ENCODE measurements around the gene FAM83G.

FAM83G gene

DNA sequence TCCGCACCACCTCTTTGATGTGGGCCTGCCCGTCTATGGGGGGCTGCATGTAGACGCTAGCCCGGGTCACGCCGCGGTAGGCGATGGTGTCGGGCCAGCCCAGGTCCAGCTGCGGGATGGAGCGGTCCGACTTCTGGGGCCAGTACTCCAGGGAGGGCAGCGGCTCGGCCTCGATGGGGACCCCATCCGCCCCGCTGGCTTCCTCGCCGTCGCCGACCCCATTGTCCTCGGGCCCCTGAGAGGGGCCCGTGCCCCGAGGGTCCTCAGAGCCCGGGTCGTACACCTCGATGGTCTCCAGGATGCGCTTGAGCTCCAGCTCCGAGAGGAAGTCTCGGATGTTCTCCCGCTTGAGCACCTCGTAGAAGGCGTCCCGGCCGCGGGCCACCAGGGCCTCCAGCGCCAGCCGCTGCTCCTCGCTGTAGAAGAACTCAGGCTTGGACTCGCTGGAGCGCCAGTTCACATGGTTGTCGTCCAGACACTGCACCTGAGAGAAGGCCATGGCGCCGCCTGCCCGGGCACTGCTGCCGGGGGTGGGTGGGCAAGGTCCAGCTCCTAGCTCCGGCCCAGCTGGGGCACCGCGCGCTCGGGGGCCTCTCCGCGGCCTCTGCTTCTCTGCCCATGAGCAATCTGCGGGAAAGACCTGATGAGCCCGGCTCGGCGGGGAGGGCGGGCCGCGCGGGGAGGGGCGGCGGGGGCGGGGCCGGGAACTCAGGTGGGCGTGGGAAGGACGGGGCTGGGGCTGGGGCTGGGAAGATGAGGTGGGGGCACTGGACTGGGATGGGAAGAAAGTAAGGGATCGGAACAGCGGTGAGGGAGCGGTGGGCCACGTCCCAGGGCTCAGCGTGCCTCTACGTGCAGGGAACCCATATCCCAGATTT lies 782 bp downstream of the FAM83G start:
- H3K36me3 Mint-ChIP-seq (ENCODE audit: low read depth), result no peaks in the 10 kb centered on the region
- H3K27ac Mint-ChIP-seq, result no peak overlapping the region
- H3K27me3 Mint-ChIP-seq (ENCODE audit: low read depth, poor library complexity), result peaks cover 21% of the 10 kb centered on the region
- TF ChIP-seq, protein P1, sequence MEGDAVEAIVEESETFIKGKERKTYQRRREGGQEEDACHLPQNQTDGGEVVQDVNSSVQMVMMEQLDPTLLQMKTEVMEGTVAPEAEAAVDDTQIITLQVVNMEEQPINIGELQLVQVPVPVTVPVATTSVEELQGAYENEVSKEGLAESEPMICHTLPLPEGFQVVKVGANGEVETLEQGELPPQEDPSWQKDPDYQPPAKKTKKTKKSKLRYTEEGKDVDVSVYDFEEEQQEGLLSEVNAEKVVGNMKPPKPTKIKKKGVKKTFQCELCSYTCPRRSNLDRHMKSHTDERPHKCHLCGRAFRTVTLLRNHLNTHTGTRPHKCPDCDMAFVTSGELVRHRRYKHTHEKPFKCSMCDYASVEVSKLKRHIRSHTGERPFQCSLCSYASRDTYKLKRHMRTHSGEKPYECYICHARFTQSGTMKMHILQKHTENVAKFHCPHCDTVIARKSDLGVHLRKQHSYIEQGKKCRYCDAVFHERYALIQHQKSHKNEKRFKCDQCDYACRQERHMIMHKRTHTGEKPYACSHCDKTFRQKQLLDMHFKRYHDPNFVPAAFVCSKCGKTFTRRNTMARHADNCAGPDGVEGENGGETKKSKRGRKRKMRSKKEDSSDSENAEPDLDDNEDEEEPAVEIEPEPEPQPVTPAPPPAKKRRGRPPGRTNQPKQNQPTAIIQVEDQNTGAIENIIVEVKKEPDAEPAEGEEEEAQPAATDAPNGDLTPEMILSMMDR (IDR thresholded peaks at IDR 0.05), result no peak
- H3K4me3 Mint-ChIP-seq, result peak overlapping the region; percentile 82
- DNase-seq, result peak; percentile 58
- H3K9me3 Mint-ChIP-seq, result peaks cover 14% of the 10 kb centered on the region
- peaks cover 24% of the 10 kb centered on the region for H3K4me1 Mint-ChIP-seq

DNA sequence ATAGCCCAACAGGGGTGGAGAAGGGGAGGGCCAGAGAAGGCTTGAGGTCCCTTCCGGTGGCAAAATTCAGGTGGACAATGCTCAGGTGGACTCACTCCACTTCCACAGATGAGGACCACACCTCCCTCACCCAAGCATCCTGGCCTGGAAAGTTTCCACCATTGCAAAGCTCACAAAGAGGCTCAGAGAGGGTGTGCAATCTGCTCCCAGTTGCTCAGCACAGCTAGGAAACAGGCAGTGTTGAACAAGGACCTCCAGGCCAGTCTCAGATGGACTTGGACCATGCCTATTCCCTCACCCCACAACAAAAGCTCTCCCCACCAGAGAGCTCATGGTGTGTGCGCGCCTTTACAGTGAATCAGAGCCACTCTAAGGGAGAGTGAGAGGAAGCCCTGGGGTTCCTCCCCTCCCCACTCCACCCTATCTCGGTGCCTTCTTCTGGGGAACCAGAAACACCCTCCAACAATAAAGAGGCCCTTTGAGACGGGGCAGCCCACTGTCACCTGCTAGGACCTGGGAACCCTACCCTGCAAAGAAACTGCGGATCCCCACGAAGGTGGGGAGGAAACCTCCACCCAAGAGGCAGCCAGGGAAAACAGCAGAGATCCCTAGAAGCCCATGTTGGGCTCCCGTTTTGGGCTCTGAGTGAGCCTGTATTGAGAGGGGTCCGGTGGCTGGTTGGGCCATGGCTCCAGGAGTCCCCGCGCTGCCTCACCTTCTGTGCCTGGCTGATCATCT lies 1.6 kb downstream of the FAM83G start:
- Mint-ChIP-seq H3K36me3 (ENCODE audit: low read depth) (no peaks in the 10 kb centered on the region), H3K9me3 (peaks cover 14% of the 10 kb centered on the region), H3K4me1 (peaks cover 24% of the 10 kb centered on the region), H3K4me3 (peak overlapping the region; percentile 82), H3K27me3 (ENCODE audit: low read depth, poor library complexity) (peaks cover 21% of the 10 kb centered on the region), H3K27ac (no peak overlapping the region)
- no peak for DNase-seq
- TF ChIP-seq, protein P1 (IDR thresholded peaks at IDR 0.05), result no peak

DNA sequence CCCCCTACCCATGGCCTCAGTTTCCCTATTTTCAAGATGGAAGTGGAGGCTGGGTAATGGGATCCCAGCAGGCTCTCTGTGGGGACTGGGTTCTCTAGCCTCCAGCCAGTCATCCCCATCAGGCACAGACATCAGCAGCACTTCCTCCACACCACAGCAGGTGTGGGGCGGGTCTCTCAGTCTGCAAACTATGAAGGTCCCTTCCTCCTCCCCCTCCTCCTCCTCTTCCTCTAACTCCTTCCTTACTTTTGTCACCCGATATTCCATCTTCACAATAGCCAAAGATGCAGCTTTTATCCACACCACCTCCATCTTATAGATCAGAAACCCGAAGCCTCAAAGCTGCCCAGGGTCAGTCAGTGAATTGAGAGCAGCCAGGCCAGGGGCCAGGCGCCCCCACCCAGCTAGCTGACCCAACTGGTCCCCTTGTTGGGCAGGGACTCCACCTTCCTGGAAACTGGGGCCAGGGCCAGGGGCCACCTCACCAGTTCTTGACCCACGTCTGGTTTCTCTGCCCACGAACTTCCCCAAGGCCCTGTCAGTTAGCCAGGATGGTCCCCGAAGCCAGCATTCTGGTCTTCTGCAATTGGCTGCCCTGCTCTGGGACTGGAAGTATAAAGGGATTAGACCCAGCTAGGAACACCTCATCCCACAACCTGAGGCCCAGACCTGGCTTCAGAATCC lies 2.5 kb downstream of the FAM83G start:
- TF ChIP-seq, protein P1 (IDR thresholded peaks at IDR 0.05), result no peak
- peak overlapping the region; percentile 5 for H3K4me3 Mint-ChIP-seq
- H3K9me3 Mint-ChIP-seq, result peaks cover 8% of the 10 kb centered on the region

DNA sequence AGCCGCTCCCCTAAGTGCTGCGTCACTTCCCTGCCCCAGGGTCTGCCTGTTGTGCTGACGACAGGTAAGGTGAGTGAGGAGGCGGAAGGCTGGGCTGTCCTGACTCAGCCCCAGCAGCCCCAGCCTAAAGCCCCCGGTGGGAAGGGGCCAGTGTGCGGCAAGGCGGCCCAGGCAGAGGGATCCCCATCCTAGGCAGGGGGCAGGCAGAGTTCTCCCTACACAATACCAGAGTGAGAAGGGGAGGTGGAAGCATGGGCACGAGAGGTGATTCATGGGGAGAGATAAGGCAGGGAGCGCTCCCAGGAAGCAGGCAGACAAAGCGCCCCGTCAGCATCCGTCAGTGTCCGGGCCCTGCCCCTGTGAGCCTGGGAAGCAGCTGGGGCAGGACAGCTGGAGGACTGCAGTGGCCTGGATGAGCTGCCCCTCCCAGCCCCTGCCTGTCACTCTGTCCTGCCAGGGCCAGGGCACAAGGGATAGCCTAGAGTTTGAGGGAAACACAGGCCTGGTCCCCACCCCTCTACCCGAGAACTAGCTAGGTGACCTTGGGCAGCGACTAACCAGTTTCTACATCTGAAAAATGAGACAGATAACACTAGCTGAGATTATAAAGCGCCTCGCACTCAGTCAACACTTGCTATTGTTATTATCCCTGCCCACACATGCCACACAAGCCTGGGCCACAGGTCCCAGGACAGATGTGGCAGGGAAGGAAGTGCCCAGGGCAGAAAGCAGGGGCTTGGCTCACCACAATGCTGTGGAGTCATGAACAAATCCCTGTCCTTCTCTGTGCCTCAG lies 3.8 kb downstream of the FAM83G start:
- Mint-ChIP-seq H3K9me3 (peaks cover 12% of the 10 kb centered on the region), H3K27me3 (ENCODE audit: low read depth, poor library complexity) (peaks cover 16% of the 10 kb centered on the region), H3K27ac (no peak overlapping the region), H3K4me3 (no peak overlapping the region), H3K36me3 (ENCODE audit: low read depth) (peaks cover 13% of the 10 kb centered on the region), H3K4me1 (peaks cover 22% of the 10 kb centered on the region)
- DNase-seq, result no peak
- TF ChIP-seq, protein P1 (IDR thresholded peaks at IDR 0.05), result no peak

More for the DNA sequence above, 2.5 kb downstream of the FAM83G start:
- Mint-ChIP-seq H3K27me3 (ENCODE audit: low read depth, poor library complexity) (peaks cover 21% of the 10 kb centered on the region), H3K4me1 (peaks cover 24% of the 10 kb centered on the region), H3K27ac (no peak overlapping the region), H3K36me3 (ENCODE audit: low read depth) (peaks cover under 1% of the 10 kb centered on the region)
- no peak for DNase-seq

DNA sequence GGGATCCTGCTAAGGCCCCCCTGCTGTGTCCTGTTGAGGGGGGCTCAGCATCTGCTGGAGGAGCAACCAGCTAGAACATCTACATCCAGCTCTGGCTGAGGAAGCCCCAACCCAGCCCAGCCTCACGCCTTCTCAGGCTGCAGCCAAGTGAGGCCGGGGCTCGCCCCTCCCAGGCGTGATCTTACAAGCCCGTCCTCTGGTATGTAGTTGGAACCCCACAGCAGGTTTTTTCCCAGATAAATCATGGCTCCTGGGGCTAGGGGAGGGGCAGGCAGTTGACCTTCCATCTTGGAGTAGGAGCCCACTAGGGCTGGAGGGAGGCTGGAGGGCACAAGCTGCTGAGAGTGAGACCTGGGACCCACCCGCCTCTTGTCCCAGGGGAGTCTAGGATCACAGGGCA lies 4.7 kb downstream of the FAM83G start:
- Mint-ChIP-seq H3K36me3 (ENCODE audit: low read depth) (peaks cover 22% of the 10 kb centered on the region), H3K27me3 (ENCODE audit: low read depth, poor library complexity) (peaks cover 16% of the 10 kb centered on the region), H3K27ac (no peak overlapping the region), H3K4me3 (no peak overlapping the region), H3K9me3 (peaks cover 19% of the 10 kb centered on the region), H3K4me1 (peaks cover 18% of the 10 kb centered on the region)
- DNase-seq, result no peak
- TF ChIP-seq, protein P1 (IDR thresholded peaks at IDR 0.05), result no peak

All from nephron progenitor cell (in vitro differentiated cells).